ENCODE results near the gene KLHL13. TPM values are rescaled to one million over a fixed set of nuclear protein-coding genes. Genes with fewer than 3 reads are reported as not detected.

The KLHL13 gene
- total RNA-seq: 3.1 and 14.3 TPM in 2 replicates

GRCh38 chrX:118116713-118117550, at the start of gene KLHL13:
TSS of gene KLHL13 (minus strand) at chrX:118116810. CDS start at chrX:118028473, 88,337 bp downstream.

Other genes starting within 250 kb of the KLHL13 start
- 10.3 and 12.2 TPM in 2 replicates for gene WDR44, start 229.3 kb upstream of the KLHL13 start, total RNA-seq

All from endothelial cell of coronary artery (primary cell).